Measurements from ENCODE around the gene CACUL1. TPM values are rescaled to one million over a fixed set of nuclear protein-coding genes. Genes with fewer than 3 reads are reported as not detected.

The CACUL1 gene
- total RNA-seq, 1 donor from 2014 or later = 23.6 TPM

DNA sequence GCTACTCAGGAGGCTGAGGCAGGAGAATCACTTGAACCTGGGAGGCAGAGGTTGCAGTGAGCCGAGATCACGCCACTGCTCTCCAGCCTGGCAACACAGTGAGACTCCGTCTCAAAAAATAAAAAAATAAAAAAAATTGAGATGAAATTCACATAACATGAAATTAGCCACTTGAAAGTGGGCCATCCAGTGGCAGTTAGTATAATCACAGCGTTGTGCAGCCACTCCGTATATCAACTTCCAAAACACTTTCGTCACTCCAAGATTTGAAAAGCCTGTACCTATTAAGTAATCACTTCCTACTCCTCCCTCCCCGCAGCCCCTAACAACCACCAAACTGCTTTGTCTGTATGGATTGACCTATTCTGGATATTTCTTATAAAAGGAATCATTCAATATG, 20.7 kb upstream of the CACUL1 start:
- intact Hi-C loops (cut with DNase I) = no loop called here
- Histone ChIP-seq H3K36me3 (no peaks in the 10 kb centered on the region), H3K4me3 (no peak overlapping the region), H3K27ac (no peak overlapping the region), H3K4me1 (no peaks in the 10 kb centered on the region), H3K9me3 (no peaks in the 10 kb centered on the region), H3K27me3 (no peaks in the 10 kb centered on the region)
- no peak for DNase-seq (ENCODE audit: low spot score in 2 of 2)
- TF ChIP-seq CTCF (IDR thresholded peaks at IDR 0.05) = no peak

GRCh38 chr10:118773041-118773440, 18.3 kb upstream of the CACUL1 start:
- H3K36me3 ChIP-seq = no peaks in the 10 kb centered on the region
- H3K4me3 ChIP-seq = no peak overlapping the region
- H3K27me3 ChIP-seq = no peaks in the 10 kb centered on the region
- TF ChIP-seq CTCF (IDR thresholded peaks at IDR 0.05) = no peak
- DNase-seq (ENCODE audit: low spot score in 2 of 2) = no peak
- no peaks in the 10 kb centered on the region for H3K9me3 ChIP-seq
- intact Hi-C loops (cut with DNase I) = no loop called here
- H3K27ac ChIP-seq = no peak overlapping the region
- no peaks in the 10 kb centered on the region for H3K4me1 ChIP-seq

DNA sequence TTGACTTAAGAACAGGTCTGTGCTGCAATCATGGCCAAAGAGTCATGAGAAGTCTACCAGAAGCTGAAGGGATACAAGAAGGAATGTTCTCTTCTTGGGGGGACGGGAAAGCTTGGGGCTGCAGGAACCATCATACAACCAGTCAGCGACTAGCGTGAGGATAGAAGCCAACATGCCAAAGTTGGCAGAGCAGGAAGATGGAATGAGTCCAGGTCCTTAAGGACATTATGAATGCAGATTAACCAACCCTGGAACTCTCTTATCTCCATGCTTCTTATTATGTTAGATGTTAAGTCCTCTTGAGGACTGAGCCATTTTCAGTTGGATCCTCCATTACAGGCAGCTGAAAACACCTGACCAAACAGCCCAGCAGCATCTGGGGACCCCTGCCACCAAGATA, 17.2 kb upstream of the CACUL1 start:
- Histone ChIP-seq H3K36me3 (no peaks in the 10 kb centered on the region), H3K4me3 (no peak overlapping the region), H3K9me3 (no peaks in the 10 kb centered on the region), H3K27me3 (no peaks in the 10 kb centered on the region), H3K4me1 (no peaks in the 10 kb centered on the region), H3K27ac (no peak overlapping the region)
- no peak for DNase-seq (ENCODE audit: low spot score in 2 of 2)
- TF ChIP-seq CTCF (IDR thresholded peaks at IDR 0.05) = no peak
- intact Hi-C loops (cut with DNase I) = no loop called here

- no peak overlapping the region for H3K27ac ChIP-seq
- no peak overlapping the region for H3K4me3 ChIP-seq
- TF ChIP-seq CTCF (IDR thresholded peaks at IDR 0.05) = no peak
- no peaks in the 10 kb centered on the region for H3K36me3 ChIP-seq
- no peaks in the 10 kb centered on the region for H3K4me1 ChIP-seq
- DNase-seq (ENCODE audit: low spot score in 2 of 2) = no peak
- no peaks in the 10 kb centered on the region for H3K9me3 ChIP-seq
- intact Hi-C loops (cut with DNase I) = no loop called here
- no peaks in the 10 kb centered on the region for H3K27me3 ChIP-seq
These were observed 15.3 kb upstream of the CACUL1 start for GRCh38 chr10:118769898-118770600.

DNA sequence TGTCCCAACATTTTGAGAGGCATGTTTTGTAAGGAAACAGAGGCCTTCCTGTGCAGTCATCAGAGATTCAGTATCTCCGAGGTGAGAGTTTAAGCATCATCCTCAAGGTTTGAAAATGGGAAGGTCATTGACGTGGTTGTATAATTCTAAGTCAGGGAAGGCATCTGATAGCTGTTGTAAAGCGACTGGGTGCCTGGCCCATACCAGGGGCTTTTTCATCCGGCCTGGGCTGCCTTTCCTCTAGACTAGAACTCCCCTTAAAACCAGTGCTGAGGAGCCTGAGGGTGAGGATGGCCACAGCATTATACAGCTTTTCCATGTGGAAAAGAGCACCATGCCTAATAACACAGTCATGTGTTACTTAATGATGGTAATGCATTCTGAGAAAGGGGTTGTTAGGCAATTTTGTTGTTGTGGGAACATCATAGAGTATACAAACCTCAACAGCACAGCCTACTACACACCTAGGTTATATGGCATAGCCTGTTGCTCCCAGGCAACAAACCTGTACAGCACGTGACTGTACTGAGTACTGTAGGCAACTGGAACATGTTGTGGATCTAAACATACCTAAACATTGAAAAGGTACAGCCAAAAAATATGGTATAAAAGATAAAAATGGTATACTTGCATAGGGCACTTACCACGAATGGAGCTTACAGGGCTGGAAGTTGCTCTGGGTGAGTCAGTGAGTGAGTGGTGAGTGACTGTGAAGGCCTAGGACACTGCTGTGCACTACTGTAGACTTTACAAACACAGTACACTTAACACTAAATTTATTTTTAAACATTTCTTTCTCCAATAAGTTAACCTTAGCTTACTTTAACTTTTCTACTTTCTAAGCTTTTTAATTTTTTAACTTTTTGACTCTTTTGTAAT, 13.5 kb upstream of the CACUL1 start:
- H3K27me3 ChIP-seq = no peaks in the 10 kb centered on the region
- TF ChIP-seq CTCF (IDR thresholded peaks at IDR 0.05) = no peak
- H3K27ac ChIP-seq = no peak overlapping the region
- H3K9me3 ChIP-seq = no peaks in the 10 kb centered on the region
- intact Hi-C loops (cut with DNase I) = no loop called here
- H3K36me3 ChIP-seq = no peaks in the 10 kb centered on the region
- DNase-seq (ENCODE audit: low spot score in 2 of 2) = no peak
- no peaks in the 10 kb centered on the region for H3K4me1 ChIP-seq
- no peak overlapping the region for H3K4me3 ChIP-seq
